Stimulated activated CD8-positive, alpha-beta memory T cell treated with anti-CD3 and anti-CD28 coated beads, Interleukin-12 subunit alpha, Interleukin-12 subunit beta, amount 100 ng/mL, for 24 hours (primary cell): Measurements from ENCODE around the gene ABI3.
"Not testable (repeated sequence)": the region's sequence is repeated elsewhere in the genome, so short reads cannot be mapped to it uniquely, and the experiment has no call there.

ENCODE experiments used
- DNase-seq: peaks from one replicate; pipeline ENCODE4 v3.0.0-alpha.2; 2020; ENCODE audit errors: extremely low read depth

ABI3 gene

GRCh38 chr17:49210158-49211029 lies at the start of gene ABI3, which contains the start of gene GNGT2:
TSS of gene ABI3 (plus strand) at chr17:49210707. CDS start at chr17:49210725, 18 bp downstream.
TSS of gene GNGT2 (minus strand) at chr17:49210574. CDS start at chr17:49207422, 3,152 bp downstream.
- no peak for DNase-seq

- no peak for DNase-seq
Measured at GRCh38 chr17:49162866-49163265, 47.6 kb upstream of the ABI3 start.

- no peak for DNase-seq
Measured at GRCh38 chr17:49165143-49165542, 45.4 kb upstream of the ABI3 start.

GRCh38 chr17:49168706-49169105 lies 41.8 kb upstream of the ABI3 start:
- DNase-seq: no peak

GRCh38 chr17:49170216-49170615 lies 40.3 kb upstream of the ABI3 start:
- no peak for DNase-seq

- DNase-seq: not testable (repeated sequence)
Measured at GRCh38 chr17:49170711-49171110, 39.8 kb upstream of the ABI3 start.

GRCh38 chr17:49175978-49176377 lies 34.5 kb upstream of the ABI3 start:
- DNase-seq: not testable (repeated sequence)

GRCh38 chr17:49180303-49180702 lies 30.2 kb upstream of the ABI3 start:
- DNase-seq: peak; percentile 21

- DNase-seq: no peak
Measured at GRCh38 chr17:49180998-49181635, 29.4 kb upstream of the ABI3 start.

- DNase-seq: no peak
Measured at GRCh38 chr17:49183341-49183740, 27.2 kb upstream of the ABI3 start.

- no peak for DNase-seq
Measured at GRCh38 chr17:49183801-49184200, 26.7 kb upstream of the ABI3 start.

- DNase-seq: not testable (repeated sequence)
Measured at GRCh38 chr17:49184522-49184921, 26.0 kb upstream of the ABI3 start.

- DNase-seq: not testable (repeated sequence)
Measured at GRCh38 chr17:49185381-49185780, 25.1 kb upstream of the ABI3 start.

GRCh38 chr17:49187301-49187700 lies 23.2 kb upstream of the ABI3 start:
- no peak for DNase-seq

GRCh38 chr17:49190932-49191331 lies 19.6 kb upstream of the ABI3 start:
- no peak for DNase-seq

- DNase-seq: no peak
Measured at GRCh38 chr17:49191409-49191916, 19.0 kb upstream of the ABI3 start.

GRCh38 chr17:49191917-49192741 lies 18.4 kb upstream of the ABI3 start:
- peak; percentile 58 for DNase-seq

- DNase-seq: no peak
Measured at GRCh38 chr17:49193513-49194296, 16.8 kb upstream of the ABI3 start.

GRCh38 chr17:49194297-49194607 lies 16.3 kb upstream of the ABI3 start:
- DNase-seq: no peak

GRCh38 chr17:49195751-49196150 lies 14.8 kb upstream of the ABI3 start:
- DNase-seq: no peak

GRCh38 chr17:49196520-49196919 lies 14.0 kb upstream of the ABI3 start:
- DNase-seq: no peak
